SU-DHL-6 (cell line): Measurements from ENCODE around the gene OSTC.

ENCODE experiments used
- H2AFZ ChIP-seq: fragments of 200-600 bp; sonication (generic); 2 replicates; pipeline ENCODE4 v1.6.1; 2014; ENCODE audit warnings: low read depth, mild to moderate bottlenecking, moderate library complexity, mixed read lengths, antibody characterized with exemption, low read length; ENCODE audit not compliant: severe bottlenecking
- H3F3A ChIP-seq: fragments of 200-600 bp; shearing (Covaris generic); 2 replicates; pipeline ENCODE4 v1.6.0; 2016; ENCODE audit warnings: antibody characterized with exemption, mild to moderate bottlenecking; ENCODE audit not compliant: insufficient read depth
- H3K27ac ChIP-seq: fragments of 200-600 bp; sonication (generic); 2 replicates; pipeline ENCODE4 v1.5.1; 2016; ENCODE audit warnings: low read depth, mild to moderate bottlenecking, low read length, moderate library complexity, mixed read lengths
- H3K27me3 ChIP-seq: fragments of 200-600 bp; sonication (generic), shearing (Covaris generic); 2 replicates; pipeline ENCODE4 v1.6.0; 2014; ENCODE audit warnings: mild to moderate bottlenecking, low read length
- H3K36me3 ChIP-seq: fragments of 200-600 bp; sonication (generic); 2 replicates; pipeline ENCODE4 v1.6.1; 2014; ENCODE audit warnings: mild to moderate bottlenecking, low read length, mixed read lengths
- H3K4me2 ChIP-seq: fragments of 300-600, 200-600 bp; shearing (Covaris generic), sonication (generic); 2 replicates; pipeline ENCODE4 v1.6.0; 2014; ENCODE audit warnings: low read length, low read depth, mild to moderate bottlenecking; ENCODE audit not compliant: poor library complexity, severe bottlenecking
- H3K4me3 ChIP-seq: fragments of 200-600 bp; sonication (generic); 2 replicates; pipeline ENCODE4 v1.5.1; 2014; ENCODE audit warnings: antibody characterized with exemption, low read length, mild to moderate bottlenecking, mixed read lengths; ENCODE audit not compliant: insufficient read depth, poor library complexity, severe bottlenecking
- H3K79me2 ChIP-seq: fragments of 200-600 bp; sonication (generic); 2 replicates; pipeline ENCODE4 v1.6.1; 2014; ENCODE audit warnings: mild to moderate bottlenecking, low read length, moderate library complexity; ENCODE audit not compliant: insufficient read depth
- H3K9ac ChIP-seq: fragments of 200-600 bp; sonication (generic); 2 replicates; pipeline ENCODE4 v1.7.0; 2014; ENCODE audit warnings: mild to moderate bottlenecking, low read length
- H3K9me2 ChIP-seq: fragments of 200-600 bp; sonication (generic); replicated peaks from 2 replicates; pipeline ENCODE4 v1.6.1; 2014; ENCODE audit warnings: low read length; ENCODE audit not compliant: insufficient read depth
- H3K9me3 ChIP-seq: fragments of 200-600 bp; sonication (generic); 2 replicates; pipeline ENCODE4 v1.6.1; 2014; ENCODE audit warnings: low read length, mixed read lengths; ENCODE audit not compliant: insufficient read depth
- H4K20me1 ChIP-seq: fragments of 200-600 bp; sonication (generic); 2 replicates; pipeline ENCODE4 v1.6.1; 2014; ENCODE audit warnings: low read depth, mild to moderate bottlenecking, antibody characterized with exemption, low read length, moderate library complexity, mixed read lengths
- EZH2phosphoT487 ChIP-seq: fragments of 200-600 bp; sonication (generic), shearing (Covaris generic); conservative IDR thresholded peaks from 2 replicates; pipeline ENCODE4 v1.6.1; 2018; ENCODE audit warnings: mild to moderate bottlenecking, antibody characterized with exemption, low read length, moderate library complexity, mixed read lengths
- TF ChIP-seq, protein P1 (sequence below): fragments of 200-600 bp; sonication (generic); IDR thresholded peaks from one replicate; pipeline ENCODE4 v1.5.1; 2017; ENCODE audit warnings: antibody characterized with exemption, mild to moderate bottlenecking, low read length, moderate library complexity; ENCODE audit not compliant: insufficient read depth, poor library complexity, severe bottlenecking

OSTC gene

DNA sequence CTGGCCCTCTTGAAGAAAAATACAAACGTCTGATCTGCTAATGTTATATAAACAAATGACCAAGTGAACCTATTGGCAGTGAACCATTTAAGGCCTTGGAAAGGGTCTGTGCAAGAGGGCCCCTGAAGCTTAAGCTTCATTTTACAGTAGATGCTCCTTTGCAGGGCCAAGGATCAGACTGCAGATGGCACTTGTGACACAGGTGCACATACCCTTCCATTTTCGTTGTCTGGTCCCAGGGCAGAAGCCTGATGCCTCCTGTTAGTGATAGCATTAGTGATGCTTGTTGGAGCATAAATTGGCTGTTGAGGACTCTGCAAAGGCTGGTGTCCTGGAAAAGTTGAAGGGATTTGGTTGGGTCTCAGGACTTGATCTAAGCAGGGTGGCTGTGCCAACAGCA lies 65.9 kb downstream of the OSTC start:
- no peaks in the 10 kb centered on the region for H3K79me2 ChIP-seq
- H4K20me1 ChIP-seq, result no peaks in the 10 kb centered on the region
- H2AFZ ChIP-seq, result no peak overlapping the region
- H3F3A ChIP-seq, result no peaks in the 10 kb centered on the region
- H3K27me3 ChIP-seq, result no peaks in the 10 kb centered on the region
- H3K4me2 ChIP-seq, result no peak overlapping the region
- no peaks in the 10 kb centered on the region for H3K36me3 ChIP-seq
- no peaks in the 10 kb centered on the region for H3K9me2 ChIP-seq
- no peak overlapping the region for H3K4me3 ChIP-seq
- no peak overlapping the region for H3K27ac ChIP-seq
- TF ChIP-seq EZH2phosphoT487, result no peak
- TF ChIP-seq, protein P1, sequence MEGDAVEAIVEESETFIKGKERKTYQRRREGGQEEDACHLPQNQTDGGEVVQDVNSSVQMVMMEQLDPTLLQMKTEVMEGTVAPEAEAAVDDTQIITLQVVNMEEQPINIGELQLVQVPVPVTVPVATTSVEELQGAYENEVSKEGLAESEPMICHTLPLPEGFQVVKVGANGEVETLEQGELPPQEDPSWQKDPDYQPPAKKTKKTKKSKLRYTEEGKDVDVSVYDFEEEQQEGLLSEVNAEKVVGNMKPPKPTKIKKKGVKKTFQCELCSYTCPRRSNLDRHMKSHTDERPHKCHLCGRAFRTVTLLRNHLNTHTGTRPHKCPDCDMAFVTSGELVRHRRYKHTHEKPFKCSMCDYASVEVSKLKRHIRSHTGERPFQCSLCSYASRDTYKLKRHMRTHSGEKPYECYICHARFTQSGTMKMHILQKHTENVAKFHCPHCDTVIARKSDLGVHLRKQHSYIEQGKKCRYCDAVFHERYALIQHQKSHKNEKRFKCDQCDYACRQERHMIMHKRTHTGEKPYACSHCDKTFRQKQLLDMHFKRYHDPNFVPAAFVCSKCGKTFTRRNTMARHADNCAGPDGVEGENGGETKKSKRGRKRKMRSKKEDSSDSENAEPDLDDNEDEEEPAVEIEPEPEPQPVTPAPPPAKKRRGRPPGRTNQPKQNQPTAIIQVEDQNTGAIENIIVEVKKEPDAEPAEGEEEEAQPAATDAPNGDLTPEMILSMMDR, result no peak
- H3K9me3 ChIP-seq, result no peaks in the 10 kb centered on the region
- no peak overlapping the region for H3K9ac ChIP-seq

DNA sequence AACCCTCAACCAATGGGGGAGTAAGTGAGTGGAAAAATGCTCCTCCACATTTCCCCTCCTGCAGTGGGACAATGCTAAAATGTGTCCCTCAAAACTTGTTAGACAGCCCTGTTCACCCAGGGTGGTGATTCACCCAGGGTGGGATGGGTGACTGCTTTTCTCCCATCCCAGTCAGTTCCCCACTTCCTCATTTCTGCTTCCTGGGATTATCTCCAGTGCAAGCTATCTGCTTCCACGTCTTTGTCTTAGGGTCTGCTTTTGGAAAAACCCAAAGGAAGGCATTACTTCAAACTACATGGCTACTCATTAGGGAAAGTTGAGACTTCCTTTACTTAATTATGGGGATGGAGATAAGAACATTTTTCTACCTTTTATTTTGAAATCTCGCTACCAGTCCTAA lies 67.0 kb downstream of the OSTC start:
- H4K20me1 ChIP-seq, result no peaks in the 10 kb centered on the region
- no peak overlapping the region for H3K9ac ChIP-seq
- no peak for TF ChIP-seq EZH2phosphoT487
- TF ChIP-seq, protein P1, result no peak
- H3K9me3 ChIP-seq, result no peaks in the 10 kb centered on the region
- no peaks in the 10 kb centered on the region for H3K36me3 ChIP-seq
- no peaks in the 10 kb centered on the region for H3K9me2 ChIP-seq
- H3K79me2 ChIP-seq, result no peaks in the 10 kb centered on the region
- H3F3A ChIP-seq, result no peaks in the 10 kb centered on the region
- no peak overlapping the region for H2AFZ ChIP-seq
- H3K27me3 ChIP-seq, result no peaks in the 10 kb centered on the region
- no peak overlapping the region for H3K4me2 ChIP-seq
- no peak overlapping the region for H3K4me3 ChIP-seq
- no peak overlapping the region for H3K27ac ChIP-seq
